GM12878 (cell line): Measurements from ENCODE around the gene CREB5.

ENCODE experiments used
- BRCA1 ChIP-seq: IDR thresholded peaks from 2 replicates; pipeline ENCODE4 v1.6.1; 2011; ENCODE audit warnings: low read depth, low read length, improper control_type of control experiment
- CHD1 ChIP-seq: IDR thresholded peaks from 2 replicates; pipeline ENCODE4 v1.6.1; 2012; ENCODE audit warnings: low read depth, low read length, improper control_type of control experiment
- CTCF ChIP-seq, 3 experiments: IDR thresholded peaks in 2 of 3; conservative IDR thresholded peaks in 1 of 3; 2 replicates each; pipeline ENCODE4 v1.5.1; 2011; ENCODE audit warnings: low read depth in 3 of 3, low read length in 3 of 3, mild to moderate bottlenecking in 3 of 3, control low read depth in 2 of 3, moderate library complexity in 2 of 3, inconsistent platforms in 1 of 3, mixed read lengths in 1 of 3; ENCODE audit not compliant: control insufficient read depth in 2 of 3, insufficient read depth in 1 of 3; ENCODE audit errors: extremely low read depth in 1 of 3
- EGR1 ChIP-seq, 2 experiments: IDR thresholded peaks; 1 replicate in 1 of 2; 2 replicates in 1 of 2; pipeline ENCODE4 v1.6.1; 2011 to 2012; ENCODE audit warnings: low read depth in 2 of 2, low read length in 2 of 2, borderline replicate concordance in 1 of 2, mild to moderate bottlenecking in 1 of 2, moderate library complexity in 1 of 2
- EP300 ChIP-seq, 2 experiments: fragments of 150-350 bp in 1 of 2; IDR thresholded peaks; 2 replicates each; pipeline ENCODE4 v1.6.1; 2011 to 2012; ENCODE audit warnings: low read depth in 2 of 2, low read length in 2 of 2, borderline replicate concordance in 1 of 2, improper control_type of control experiment in 1 of 2, inconsistent platforms in 1 of 2; ENCODE audit not compliant: control insufficient read depth in 1 of 2
- EZH2 ChIP-seq: IDR thresholded peaks from 2 replicates; pipeline ENCODE4 v1.6.1; 2012; ENCODE audit warnings: low read depth, mild to moderate bottlenecking, control low read depth, inconsistent platforms, low read length, borderline replicate concordance; ENCODE audit not compliant: control insufficient read depth
- FOS ChIP-seq: IDR thresholded peaks from 3 replicates; pipeline ENCODE4 v1.6.1; 2011; ENCODE audit warnings: borderline replicate concordance; ENCODE audit not compliant: insufficient read length; ENCODE audit errors: extremely low read depth
- TCF12 ChIP-seq: IDR thresholded peaks from 2 replicates; pipeline ENCODE4 v1.6.1; 2011; ENCODE audit warnings: low read depth, mild to moderate bottlenecking, low read length
- ZBTB4 ChIP-seq: fragments of 450-650 bp; formaldehyde crosslinking; IDR thresholded peaks from 2 replicates; pipeline ENCODE4 v1.4.0; 2022; ENCODE audit warnings: mild to moderate bottlenecking, moderate library complexity

GRCh38 chr7:28580665-28581064, 168.3 kb downstream of the CREB5 start:
- no peak for TF ChIP-seq BRCA1
- no peak for TF ChIP-seq FOS
- no peak for TF ChIP-seq CTCF (IDR thresholded peaks at IDR 0.05 in 2 of 3, conservative IDR thresholded peaks at IDR 0.05 in 1 of 3; ENCODE audit: control insufficient read depth in 2 of 3, extremely low read depth in 1 of 3, insufficient read depth in 1 of 3, low read depth in 3 of 3, low read length in 3 of 3)
- no peak for TF ChIP-seq TCF12
- TF ChIP-seq EGR1 (IDR thresholded peaks at IDR 0.05; ENCODE audit: borderline replicate concordance in 1 of 2, low read depth in 2 of 2, low read length in 2 of 2) = no peak
- no peak for TF ChIP-seq ZBTB4
- TF ChIP-seq EZH2 = no peak
- TF ChIP-seq CHD1 = no peak
- TF ChIP-seq EP300 (IDR thresholded peaks at IDR 0.05; ENCODE audit: borderline replicate concordance in 1 of 2, control insufficient read depth in 1 of 2, low read depth in 2 of 2, low read length in 2 of 2) = no peak
